ENCODE data around the gene CYP4A11.
"Not testable (repeated sequence)": the region's sequence is repeated elsewhere in the genome, so short reads cannot be mapped to it uniquely, and the experiment has no call there.

CYP4A11 gene

GRCh38 chr1:46910790-46911189, 30.5 kb downstream of the CYP4A11 start:
- no peak for DNase-seq

- no peak for DNase-seq
Measured at GRCh38 chr1:46903481-46903880, 37.8 kb downstream of the CYP4A11 start.

- no peak for DNase-seq
Measured at GRCh38 chr1:46900401-46900800, 40.9 kb downstream of the CYP4A11 start.

DNA sequence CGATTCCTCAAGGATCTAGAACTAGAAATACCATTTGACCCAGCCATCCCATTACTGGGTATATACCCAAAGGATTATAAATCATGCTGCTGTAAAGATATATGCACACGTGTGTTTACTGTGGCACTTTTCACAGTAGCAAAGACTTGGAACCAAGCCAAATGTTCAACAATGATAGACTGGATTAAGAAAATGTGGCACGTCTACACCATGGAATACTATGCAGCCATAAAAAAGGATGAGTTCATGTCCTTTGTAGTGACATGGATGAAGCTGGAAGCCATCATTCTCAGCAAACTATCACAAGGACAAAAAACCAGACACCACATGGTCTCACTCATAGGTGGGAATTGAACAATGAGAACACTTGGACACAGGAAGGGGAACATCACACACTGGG, 59.6 kb downstream of the CYP4A11 start:
- DNase-seq: not testable (repeated sequence)
